ENCODE results near the gene CRHR1.

CRHR1 gene

DNA sequence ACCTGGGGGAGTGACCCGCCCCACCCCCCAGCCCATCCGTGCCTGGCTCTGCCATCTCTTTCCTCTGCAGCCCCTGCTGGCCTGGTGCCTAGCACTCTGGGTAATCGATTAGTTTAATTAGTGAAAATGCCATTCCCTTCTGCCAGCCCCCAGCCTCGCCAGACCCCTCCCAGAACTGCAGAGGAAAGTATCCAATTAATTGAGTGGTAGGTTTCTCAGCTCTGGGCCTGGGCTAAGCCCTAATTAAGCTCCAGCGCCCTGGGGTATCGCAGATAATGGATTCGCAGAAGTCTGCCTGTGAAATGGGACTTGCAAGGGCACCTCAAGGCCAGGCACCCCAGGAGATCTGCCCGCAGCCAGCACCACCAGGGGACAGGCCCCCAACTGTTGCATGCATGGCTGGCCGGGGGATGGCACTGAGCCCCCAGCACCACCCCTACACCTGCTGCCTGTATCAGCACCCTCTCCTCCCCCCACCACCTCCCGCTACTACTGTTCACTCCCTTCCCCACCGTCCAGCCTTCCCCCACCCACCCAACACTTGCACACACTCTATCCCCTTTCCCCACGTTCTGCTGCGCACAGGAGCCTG is 40.9 kb downstream of the CRHR1 start:
- DNase-seq, result no peak

DNA sequence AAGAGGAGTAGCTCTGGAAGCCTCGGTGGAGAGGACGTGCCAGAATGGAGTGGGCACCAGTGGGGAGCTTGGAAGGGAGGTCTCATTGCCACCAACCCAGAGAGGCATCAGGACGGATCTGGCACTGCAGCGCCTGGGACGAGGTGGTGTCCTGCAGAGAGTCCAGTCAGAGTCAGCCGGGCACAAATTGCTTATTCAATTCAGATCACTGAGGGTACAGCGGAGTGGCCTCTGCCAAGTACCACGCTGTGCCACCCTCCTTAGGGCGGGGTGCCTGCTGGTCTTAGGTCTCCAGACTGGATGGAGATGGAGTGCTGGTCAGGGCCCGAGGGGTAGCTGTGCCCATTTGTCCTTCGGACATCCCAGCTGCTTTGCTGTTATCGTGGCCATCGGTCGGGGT is 41.7 kb downstream of the CRHR1 start:
- DNase-seq, result no peak

DNA sequence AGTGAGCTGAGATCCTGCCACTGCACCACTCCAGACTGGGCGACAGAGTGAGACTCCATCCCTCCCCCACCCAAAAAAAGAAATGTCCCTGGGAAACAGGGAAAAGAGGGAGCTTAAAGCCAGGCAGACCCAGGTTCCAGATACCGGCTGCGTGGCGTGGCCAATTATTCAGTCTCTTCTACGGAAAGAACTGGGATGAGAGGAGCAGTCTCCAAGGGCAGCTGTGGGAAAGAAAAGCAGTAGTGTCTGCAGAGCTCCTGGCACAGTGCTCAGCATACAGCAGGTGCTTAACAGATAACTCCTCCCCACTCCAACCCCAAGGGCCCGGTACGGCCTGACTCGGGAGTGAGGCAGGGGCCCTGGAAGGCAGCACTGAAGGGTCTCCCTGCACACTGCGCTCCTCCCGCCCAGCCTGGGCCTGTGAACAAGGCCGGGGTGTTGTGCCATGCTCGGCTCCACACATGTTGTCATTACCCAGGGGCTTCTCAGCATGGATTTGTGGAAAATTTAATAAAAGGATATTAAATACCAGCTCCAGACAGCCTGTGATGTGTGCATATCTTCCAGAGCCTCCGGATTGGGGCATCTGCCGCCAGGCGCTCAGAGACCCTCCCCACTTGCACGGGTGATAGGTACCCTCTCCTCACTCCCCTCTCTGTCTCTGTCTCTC is 42.9 kb downstream of the CRHR1 start:
- DNase-seq, result no peak

DNA sequence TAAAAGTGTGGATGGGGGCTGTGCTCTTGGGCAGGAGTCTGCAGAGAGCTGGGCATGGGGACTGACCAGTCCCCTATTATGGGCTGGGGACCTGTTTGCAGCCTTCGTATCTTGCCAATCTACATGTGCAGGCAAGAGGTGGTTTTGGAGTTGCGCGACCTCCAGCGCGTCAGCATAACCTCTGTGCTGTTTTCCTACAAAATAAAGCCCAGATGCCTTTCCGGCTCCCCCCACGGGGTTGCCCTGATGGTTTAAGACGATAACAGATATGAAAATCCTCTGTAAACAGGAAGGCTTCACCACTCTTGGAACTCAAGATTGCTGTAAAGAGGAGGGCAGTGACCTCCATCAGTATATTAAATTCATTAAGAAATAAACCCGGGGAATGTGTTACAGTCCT is 44.1 kb downstream of the CRHR1 start:
- DNase-seq, result no peak

DNA sequence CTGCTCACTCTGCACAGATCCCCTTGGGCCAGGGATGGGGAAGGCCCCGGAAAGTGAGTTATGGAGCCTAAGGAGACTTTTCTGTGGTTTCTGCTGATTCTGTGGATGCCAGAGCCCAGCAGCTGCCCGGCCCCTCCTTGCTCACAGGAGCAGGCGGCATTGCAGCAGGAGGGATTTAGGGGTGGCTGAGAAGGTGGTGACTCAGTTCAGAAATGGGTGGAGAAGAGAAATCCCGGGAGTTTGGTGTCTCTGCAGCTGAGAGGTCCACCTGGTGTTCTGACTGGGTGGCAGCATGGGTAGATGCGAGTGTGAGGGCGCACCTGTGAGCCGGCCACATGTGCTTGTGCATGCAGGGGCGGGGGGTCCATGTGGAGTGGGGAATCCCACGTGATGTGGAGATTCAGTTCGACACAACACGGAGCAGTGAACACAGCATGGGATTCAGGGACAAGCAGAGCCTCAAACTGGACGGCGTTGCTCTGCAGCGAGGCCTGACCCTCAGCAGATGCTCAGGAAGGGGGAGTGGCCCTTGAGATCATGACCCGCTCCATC is 44.5 kb downstream of the CRHR1 start:
- no peak for DNase-seq

DNA sequence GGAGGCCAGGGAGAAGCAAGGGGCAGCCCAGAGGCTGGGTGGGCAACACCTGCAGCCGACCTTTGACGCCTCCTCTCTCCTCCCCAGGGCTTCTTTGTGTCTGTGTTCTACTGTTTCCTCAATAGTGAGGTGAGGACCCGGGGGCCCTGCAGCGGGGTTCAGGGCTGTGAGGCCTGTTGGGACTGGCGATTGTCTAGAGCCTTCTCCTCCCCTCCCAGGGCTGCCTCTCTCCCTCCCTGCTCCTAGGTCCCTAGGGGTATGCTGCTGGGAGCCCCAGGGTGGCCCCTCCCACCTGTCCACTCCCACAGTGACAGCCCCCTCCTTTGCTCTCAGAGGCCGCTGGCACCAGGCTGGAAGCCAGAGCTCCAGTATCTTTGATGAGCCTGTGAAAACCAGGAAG is 49.8 kb downstream of the CRHR1 start:
- DNase-seq, result no peak

DNA sequence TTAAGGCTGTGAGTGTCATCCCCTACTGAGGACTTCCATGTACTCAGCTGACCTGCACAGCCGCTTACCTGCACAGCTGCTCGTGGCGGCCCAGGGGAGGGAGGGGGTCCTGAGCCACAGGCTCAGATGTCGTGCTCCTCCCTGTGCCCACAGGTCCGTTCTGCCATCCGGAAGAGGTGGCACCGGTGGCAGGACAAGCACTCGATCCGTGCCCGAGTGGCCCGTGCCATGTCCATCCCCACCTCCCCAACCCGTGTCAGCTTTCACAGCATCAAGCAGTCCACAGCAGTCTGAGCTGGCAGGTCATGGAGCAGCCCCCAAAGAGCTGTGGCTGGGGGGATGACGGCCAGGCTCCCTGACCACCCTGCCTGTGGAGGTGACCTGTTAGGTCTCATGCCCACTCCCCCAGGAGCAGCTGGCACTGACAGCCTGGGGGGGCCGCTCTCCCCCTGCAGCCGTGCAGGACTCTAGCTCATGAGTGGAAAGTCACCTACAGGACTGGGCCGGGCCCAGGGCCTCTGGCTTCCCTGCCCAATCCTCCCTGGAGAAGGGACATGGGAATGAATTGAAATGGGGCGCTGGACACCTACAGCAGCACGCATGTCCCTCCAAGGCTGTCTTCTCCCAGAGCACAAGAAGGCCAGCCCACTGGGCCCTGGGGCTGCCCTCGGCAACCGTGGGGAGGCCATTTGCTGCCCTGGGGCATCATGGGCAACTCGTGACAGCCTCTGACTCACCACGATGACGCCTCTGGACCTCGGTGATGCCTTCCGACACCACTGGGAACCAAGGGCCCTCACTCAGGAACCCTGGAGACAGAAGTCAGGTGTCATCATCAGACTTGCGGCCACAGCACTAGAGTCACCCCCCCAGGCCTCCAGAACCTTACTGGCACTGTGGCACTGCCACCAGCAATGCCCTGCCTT is 50.6 kb downstream of the CRHR1 start:
- no peak for DNase-seq

DNA sequence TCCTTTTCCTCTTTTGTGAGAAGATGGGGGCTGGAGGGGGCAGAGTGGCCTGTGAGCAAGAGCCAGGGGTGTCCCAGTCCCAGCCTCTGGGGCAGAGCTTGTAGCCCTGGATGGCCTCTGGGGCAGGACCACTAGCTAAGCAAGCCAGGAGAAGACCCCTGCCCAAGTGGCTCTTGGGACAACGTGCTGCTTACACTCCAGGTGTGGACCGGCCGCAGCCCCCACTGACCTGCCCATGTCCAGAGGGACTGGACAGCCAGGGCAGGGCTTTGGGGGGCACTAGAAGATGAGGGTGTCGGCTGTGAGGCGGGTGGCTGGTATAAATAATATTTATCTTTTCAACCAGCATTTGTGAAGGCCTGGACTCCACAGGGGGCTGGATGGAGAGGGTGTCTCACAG is 51.4 kb downstream of the CRHR1 start:
- DNase-seq, result no peak

- DNase-seq, result no peak
Observed at GRCh38 chr17:45836047-45837044, 52.2 kb downstream of the CRHR1 start.

DNA sequence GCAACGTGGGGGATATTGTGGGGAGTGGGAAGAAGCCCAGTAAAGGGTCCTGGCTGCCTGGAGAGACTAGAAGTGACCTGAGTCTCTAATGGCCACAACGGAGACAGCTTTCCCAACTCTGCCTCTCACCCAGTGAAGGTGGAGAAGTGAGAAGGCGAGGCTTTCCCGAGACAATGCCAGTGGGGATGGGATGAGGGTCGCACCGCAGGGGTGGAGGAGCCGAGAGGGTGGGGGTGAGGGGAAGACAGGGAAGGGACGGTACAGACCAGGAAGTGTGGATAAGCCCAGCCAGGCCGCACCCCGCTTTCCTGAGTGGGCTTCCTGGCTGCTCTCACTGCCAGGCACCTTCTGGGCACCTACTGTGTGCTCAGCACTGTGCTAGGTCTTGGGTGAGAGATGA is 53.1 kb downstream of the CRHR1 start:
- no peak for DNase-seq

DNA sequence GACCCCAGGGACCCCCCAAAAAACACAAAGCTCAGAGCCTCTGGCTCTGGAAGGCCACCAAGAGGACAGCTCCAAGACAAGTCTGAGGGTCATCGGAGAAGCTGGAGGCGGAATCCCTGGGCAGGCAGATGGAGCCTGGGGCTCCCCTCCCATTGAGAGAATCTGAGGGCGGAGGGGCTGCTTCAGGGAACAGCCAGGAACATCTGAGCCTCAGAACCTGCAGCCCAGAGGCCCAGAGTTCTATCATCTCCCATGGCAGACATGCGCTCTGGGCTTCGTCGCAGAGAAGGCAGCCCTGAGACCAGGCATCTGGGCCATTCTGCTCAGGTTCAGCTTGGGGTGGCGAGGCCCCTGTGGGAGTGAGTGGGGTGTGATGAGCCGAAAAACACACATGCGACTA is 53.5 kb downstream of the CRHR1 start:
- DNase-seq, result no peak

DNA sequence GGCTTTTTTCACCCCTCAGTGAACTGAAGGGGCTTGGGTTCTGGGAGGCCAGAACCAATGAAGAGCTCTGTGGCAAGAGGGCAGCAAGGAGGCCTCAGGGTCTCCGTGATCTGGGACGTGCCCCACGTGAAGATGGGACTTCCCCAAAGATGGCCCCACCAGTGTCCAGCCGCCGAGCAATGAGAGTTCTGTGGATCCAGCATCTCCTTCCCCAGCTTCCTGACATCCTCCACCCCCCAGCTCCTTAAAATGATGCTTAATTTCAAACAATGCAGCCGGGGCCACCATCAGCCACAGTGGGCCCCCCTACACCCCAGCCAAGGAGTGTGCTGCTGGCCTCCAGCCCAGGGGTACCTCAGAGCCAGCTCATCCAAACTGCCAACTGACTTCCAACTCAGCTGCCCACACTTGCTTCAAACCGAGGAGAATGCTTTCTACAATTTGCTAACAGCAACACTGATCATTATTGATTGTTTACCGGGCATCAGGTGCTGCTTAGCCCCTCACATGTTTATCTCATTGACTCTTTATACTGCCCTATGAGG is 54.7 kb downstream of the CRHR1 start:
- no peak for DNase-seq

DNA sequence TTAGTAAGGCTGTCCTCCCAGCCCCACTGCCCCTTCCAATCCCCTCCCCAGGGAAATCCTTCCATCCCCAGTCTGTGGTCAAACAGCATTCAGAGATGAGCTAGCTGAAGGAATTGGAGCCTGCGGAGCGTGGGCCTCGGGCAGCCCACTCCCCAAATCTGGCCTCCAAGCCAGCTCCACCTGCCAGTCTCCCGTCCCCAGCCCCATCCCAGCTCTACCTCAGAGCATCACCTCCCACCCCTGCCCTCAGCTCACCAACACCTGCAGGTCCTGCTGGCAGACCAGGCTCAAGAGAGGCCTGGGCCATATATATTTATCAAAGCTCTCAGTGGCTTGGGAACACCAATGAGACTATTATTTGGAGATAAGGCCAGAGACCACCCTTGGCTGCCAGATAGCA is 55.3 kb downstream of the CRHR1 start:
- DNase-seq, result no peak

- no peak for DNase-seq
Observed at GRCh38 chr17:45841186-45841585, 57.1 kb downstream of the CRHR1 start.

- DNase-seq, result no peak
Observed at GRCh38 chr17:45841883-45842525, 57.9 kb downstream of the CRHR1 start.

GRCh38 chr17:45843722-45844121 is 59.6 kb downstream of the CRHR1 start:
- no peak for DNase-seq

DNA sequence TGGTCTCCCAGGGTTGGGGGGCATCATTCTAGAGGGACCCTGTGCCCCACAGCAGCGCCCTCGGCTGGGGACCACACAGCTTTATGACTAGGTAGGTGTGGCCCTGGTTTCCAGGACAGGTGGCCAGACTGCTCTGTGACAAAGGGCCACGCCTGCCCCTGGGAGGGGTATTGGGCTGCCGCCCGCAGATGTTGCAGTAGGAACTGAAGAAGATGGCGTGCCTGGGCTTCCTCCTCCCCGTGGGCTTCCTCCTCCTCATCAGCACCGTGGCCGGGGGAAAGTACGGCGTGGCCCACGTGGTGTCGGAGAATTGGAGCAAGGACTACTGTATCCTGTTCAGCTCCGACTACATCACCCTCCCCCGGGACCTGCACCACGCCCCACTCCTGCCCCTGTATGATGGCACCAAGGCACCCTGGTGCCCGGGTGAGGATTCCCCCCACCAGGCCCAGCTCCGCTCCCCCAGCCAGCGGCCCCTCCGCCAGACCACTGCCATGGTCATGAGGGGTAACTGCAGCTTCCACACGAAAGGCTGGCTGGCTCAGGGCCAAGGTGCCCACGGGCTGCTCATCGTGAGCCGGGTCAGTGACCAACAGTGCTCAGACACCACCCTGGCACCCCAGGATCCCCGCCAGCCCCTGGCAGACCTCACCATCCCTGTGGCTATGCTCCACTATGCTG is 60.7 kb downstream of the CRHR1 start, which contains the start of gene SPPL2C:
TSS of gene SPPL2C (plus strand) at position 187 of the 681 bp plus-strand sequence. CDS start at position 213, 26 bp downstream.
- DNase-seq, result no peak

DNA sequence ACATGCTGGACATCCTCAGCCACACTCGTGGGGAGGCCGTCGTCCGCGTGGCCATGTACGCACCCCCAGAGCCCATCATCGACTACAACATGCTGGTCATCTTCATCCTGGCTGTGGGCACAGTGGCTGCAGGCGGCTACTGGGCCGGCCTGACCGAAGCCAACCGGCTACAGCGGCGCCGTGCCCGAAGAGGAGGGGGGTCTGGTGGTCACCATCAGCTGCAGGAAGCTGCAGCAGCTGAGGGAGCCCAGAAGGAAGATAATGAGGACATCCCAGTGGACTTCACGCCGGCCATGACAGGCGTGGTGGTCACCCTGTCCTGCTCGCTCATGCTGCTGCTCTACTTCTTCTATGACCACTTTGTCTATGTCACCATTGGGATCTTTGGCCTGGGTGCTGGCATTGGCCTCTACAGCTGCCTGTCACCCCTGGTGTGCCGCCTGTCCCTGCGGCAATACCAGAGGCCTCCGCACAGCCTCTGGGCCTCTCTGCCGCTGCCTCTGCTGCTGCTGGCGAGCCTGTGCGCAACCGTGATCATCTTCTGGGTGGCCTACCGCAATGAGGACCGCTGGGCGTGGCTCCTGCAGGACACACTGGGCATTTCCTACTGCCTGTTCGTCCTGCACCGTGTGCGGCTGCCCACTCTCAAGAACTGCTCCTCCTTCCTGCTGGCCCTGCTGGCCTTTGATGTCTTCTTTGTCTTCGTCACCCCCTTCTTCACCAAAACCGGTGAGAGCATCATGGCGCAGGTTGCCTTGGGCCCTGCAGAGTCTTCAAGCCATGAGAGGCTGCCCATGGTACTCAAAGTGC is 61.5 kb downstream of the CRHR1 start:
- DNase-seq, result no peak

DNA sequence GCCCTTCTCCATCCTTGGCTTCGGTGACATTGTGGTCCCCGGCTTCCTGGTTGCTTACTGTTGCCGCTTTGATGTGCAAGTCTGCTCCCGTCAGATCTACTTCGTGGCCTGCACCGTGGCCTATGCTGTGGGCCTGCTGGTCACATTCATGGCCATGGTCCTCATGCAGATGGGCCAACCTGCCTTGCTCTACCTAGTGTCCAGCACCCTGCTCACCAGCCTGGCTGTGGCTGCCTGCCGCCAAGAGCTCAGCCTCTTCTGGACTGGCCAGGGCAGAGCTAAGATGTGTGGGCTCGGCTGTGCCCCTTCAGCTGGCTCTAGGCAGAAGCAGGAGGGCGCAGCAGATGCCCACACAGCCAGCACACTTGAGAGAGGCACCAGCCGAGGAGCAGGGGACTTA is 62.1 kb downstream of the CRHR1 start:
- DNase-seq, result no peak

- DNase-seq, result no peak
Observed at GRCh38 chr17:45846646-45847045, 62.5 kb downstream of the CRHR1 start.
